GM18909 (cell line): Measurements from ENCODE around the gene SCN3B.

ENCODE experiments used
- ATAC-seq: cut with Tn5 transposase; IDR thresholded peaks from one replicate; pipeline ENCODE4 v1.9.1; 2021; ENCODE audit warnings: mild to moderate bottlenecking; ENCODE audit not compliant: unreplicated experiment, poor library complexity

The SCN3B gene

DNA sequence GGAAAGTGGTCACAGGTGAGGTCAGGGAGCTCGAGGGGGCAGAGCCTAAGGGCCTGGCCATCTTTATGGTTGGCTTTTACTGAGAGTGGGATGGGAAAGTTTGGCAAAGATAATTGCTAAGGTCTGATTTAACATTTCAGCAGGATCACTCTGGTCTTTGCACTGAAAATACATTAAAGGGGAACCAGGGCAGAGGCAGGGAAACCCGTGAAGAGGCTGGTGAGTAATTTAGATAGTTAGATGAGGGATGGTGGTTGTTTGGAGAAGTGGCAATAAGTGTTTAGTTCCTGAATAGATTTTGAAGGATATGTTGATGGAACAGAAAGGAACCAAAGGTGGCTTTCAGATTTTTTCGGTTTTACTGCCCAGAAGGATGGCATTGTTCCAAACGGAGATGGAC is 50.8 kb downstream of the SCN3B start:
- ATAC-seq, result no peak

GRCh38 chr11:123601743-123602142 is 52.7 kb downstream of the SCN3B start:
- no peak for ATAC-seq

DNA sequence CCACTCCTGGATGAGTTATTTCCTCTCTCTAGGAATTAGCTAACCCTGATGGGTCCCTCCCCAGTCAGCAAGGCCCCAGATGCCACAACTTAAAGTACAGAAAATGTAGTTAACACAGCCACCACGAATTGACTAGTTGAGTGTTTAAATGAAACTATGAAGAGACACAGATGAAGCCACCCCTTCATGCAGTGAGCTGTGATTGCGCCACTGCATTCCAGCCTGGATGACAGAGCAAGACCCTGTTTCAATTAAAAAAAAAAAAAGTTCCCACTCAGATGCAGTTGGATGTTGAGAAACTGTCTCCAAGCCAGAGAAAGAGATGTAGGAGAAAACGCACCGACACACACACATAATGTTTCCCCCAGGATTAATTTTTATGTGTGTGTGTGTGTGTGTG is 53.3 kb downstream of the SCN3B start:
- no peak for ATAC-seq

GRCh38 chr11:123597859-123598258 is 56.6 kb downstream of the SCN3B start:
- no peak for ATAC-seq

GRCh38 chr11:123594921-123595320 is 59.5 kb downstream of the SCN3B start:
- no peak for ATAC-seq

GRCh38 chr11:123594188-123594901 is 60.1 kb downstream of the SCN3B start:
- ATAC-seq, result no peak

DNA sequence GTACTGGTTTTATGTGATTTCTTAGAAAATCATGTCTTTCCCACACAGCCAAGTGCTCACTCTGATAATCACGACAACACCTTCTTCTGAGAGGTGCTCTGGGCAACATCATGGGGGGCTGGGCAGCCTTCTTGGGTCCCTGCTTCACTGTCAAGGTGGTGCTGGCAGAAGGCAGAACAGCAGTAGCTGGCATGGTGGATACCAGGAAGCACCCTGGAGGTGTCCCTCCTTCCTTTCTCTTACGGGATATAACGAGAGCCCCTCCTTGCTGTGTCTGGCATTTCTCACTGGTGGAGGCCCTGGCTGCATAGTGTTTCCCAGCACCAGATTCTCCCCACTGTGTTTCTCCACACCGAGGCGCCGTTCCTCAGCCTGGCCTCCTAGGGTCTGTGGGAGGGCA is 60.9 kb downstream of the SCN3B start:
- no peak for ATAC-seq

DNA sequence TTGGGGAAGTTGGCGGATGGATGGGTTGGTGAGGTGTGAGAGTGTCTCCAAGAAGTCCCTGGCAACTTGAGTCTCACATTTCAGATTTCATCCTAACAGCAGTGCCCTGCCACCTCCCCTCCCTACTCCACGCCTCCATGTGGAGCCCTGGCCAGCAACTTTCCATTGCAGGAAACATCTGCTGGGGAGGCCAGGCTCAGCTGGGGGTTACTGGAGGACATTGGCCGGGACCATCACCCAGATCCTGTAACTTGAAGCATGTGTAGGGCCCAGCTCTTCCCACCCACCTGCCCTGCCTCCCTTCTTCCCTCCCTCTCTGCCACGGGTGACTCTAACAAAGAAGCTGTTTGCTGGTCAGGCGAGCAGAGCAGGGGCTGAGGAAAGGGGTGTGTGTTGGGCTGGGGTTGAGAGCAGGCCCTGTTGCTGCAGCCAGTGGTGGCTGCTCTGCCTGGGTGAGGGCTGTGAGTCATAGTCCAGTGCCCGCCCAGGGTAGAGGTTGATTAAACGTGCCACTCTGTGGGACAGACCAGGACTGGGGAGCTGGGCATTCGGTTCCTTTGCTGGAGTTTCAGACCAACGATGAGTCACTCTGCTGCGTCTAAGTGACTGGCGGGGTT is 64.0 kb downstream of the SCN3B start:
- ATAC-seq, result no peak

DNA sequence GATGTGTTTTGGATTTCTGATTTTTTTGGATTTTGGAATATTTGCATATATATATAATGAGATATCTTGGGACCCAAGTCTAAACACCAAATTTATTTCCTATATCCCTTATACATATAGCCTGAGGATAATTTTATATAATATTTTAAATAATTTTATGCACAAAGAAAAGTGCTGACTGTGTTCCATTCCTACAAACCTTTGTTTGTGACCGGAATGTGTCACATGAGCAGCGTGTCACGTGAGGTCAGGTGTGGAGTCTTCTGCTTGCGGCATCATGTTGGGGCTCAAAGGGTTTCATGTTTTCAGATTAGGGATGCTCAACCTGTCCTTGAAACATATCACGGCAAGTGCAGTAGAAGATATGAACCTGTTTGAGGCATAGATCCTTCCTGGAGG is 65.6 kb downstream of the SCN3B start:
- ATAC-seq, result no peak

DNA sequence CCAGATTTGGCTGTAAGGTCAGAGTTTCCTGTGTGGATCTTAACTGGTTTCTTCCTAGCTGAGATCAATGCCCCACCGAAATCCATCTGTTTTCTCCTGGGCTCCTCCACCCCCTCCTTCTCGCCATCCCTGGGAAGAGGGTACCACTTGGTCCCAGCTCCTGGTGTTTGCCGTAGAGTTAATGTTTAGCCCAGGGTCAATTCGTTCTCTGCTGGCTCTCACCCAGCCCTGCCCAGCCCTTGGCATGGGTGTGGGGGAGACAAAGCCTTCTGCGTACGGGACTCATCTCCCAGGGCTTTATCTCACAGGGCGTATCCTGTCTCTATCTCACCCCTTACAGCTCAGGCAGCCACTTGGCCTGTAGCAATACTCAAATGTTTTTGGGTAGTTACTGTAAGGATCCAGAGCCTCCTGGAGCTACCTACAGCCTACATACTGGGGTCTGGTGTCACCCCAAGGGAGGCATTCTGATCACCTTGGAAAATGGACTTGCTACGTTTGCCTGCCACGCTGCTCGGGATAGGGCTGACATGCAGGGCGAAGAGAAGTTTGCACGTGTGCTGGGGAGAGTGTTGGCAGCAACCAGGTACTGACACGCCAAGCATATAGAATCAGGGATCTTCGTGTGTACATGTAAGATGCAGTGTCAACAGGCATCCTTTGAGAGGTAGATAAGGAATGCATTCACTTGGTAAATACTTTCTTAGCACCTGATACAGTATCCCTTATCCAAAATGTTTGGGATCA is 66.1 kb downstream of the SCN3B start:
- ATAC-seq, result no peak

- no peak for ATAC-seq
These were observed 66.9 kb downstream of the SCN3B start for GRCh38 chr11:123587559-123587958.

- ATAC-seq, result no peak
These were observed 67.4 kb downstream of the SCN3B start for GRCh38 chr11:123587044-123587443.

DNA sequence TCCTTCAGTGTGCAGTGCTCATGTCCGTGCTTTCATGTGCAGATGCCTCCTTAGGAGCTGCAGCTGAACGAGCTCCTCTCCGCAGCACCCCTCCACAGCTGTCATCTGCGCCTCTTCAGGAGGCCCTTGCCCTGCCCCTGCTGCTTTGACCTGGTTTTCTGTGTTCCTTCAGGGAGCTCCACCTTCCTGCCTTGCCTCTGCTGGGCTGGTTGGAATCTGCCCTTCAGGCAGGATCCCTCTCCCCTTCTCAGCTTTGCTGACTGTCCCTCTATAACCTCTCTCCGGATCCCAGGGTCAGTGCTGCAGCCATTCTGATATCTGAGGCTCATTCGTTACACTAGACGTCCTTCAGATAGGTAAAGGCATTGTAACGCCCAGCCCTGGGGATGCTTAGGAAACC is 67.9 kb downstream of the SCN3B start:
- no peak for ATAC-seq

GRCh38 chr11:123585706-123586105 is 68.7 kb downstream of the SCN3B start:
- ATAC-seq, result no peak

- ATAC-seq, result no peak
These were observed 69.2 kb downstream of the SCN3B start for GRCh38 chr11:123585206-123585605.

- no peak for ATAC-seq
These were observed 69.7 kb downstream of the SCN3B start for GRCh38 chr11:123584737-123585136.

- ATAC-seq, result no peak
These were observed 70.2 kb downstream of the SCN3B start for GRCh38 chr11:123584186-123584585.

- no peak for ATAC-seq
These were observed 71.4 kb downstream of the SCN3B start for GRCh38 chr11:123582992-123583504.

DNA sequence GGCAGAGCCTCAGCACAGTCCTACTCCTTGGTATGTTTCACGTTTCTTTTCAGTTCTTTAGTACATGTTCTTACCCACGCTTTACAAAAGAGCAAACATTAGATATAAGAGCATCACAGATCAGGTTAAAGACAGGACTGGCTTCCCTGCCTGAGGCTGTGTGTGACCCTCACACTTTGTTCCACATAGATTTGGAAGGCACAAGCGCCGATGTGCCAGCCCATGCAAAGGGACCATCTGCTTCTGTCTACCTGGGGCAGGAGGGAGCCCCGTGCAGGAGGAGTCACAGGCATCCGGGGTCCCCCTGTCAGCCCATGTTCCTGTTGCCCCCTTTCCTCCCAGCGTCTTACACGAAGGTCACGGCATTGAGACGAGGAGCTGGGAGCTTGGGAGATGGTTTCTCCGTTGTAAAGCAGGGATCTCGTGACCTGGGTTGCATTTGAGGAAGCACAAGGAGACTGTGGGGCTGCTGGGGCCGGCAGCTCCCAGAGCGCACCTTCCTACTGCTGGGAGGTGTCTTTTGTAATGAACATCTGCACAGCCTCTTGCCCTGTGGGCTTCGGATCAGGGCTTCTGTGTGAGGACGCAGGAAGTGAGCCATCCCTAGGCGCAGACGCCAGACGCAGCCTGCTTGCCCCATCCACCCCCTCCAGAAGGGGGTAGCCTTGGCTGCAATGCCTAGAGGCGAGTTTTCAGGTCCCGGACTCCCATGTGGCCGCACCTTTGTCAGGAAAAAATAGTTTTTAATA is 72.6 kb downstream of the SCN3B start:
- ATAC-seq, result no peak

DNA sequence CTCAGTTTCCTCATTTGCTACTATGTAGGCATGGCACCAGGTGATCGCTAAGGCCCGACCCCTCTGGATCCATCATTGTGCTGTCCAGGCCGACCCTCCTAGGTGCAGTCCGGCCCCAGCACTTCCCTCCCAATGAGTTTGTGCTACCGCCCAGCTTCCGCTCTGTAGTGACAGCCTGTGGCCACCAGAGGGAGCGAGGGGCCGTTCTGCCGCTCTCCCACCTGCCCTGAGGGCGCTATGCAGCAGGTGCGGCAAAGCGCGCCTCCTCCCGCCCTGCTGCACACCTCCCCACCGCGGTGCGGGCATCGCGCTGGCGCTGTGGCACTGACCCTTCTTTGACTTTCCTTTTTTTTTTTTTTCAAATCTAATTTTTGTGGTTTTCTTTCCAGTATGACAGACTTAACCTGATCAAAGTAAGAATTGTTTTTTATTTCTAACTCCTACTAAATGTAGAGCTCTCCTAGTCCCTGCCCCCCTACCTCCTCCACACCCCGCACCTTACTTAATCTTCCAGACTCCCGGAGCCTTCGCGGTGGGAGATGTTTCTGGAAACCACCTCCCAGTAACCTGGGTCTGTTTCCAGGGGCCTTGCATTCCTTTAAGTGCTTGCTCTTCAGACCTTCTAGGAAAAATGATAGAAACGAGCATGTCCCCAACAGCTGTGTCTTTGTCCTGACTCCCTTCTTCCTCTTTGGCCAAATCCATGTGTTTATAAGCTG is 73.7 kb downstream of the SCN3B start:
- ATAC-seq, result peak; percentile 83
